NCI-H748 treated with DMSO at 0.1 percent for 48 hours (cell line): Measurements from ENCODE around the gene ZNF417.
A peak's percentile ranks its signal among the peaks of the same experiment; 100 is the strongest.
"Not testable (repeated sequence)": the region's sequence is repeated elsewhere in the genome, so short reads cannot be mapped to it uniquely, and the experiment has no call there.

ENCODE experiments used
- DNase-seq: peaks from one replicate; lab custom pipeline; 2025; lab: John Stamatoyannopoulos, UW

Gene ZNF417

DNA sequence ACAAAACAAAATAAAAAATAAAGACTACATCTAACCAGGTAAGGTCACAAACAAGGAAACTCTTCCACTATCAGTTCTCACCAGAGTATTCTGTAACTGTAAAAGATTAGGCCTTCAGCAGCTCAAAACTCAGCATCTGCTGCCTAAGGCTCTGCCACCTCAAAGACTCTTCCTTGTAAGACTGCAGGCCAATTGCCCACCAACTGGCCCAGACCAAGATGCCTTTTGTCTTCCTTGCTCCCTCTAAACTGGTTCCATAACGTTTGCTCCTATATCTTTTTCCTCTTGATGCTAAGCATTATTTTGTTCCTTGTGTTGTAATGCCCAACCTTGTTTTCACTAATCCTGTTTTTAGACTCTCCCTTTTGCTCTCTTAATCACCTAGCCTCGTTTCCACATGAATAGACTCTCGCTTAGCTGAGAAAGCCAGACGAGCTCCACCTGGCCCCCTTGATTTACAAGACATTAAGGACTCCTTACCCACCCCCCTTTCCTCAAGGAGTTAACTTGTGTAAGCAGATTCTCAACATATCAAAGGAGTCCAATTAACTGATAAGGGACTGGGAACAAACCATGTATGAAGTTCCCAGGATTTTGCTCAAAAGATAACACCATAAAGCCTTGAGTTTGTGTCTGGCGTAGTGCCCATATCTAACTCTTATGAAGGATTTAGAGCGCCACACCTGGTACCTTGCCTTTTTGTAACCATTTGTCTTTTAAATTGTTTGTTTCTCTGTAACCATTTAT is 29.0 kb downstream of the ZNF417 start:
- DNase-seq, result peak; percentile 20

DNA sequence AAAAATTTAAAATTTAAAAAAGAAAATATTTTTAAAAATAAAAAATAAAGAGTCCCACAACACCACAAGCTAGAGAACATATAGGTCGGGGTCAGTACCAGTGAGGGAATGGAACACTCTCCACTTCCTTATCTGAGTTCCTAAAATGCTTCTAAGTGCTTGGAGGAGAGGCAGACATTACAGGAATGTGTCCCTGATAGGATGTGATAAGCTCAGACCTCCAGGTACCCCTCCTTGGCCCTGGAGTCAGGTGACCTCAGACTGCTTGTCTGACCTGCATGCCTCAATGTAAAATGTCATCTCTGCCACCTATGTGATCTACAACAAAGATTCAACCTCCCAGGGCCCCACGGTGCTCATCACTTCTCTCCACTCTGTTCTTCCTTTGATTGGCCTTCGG is 30.3 kb downstream of the ZNF417 start:
- no peak for DNase-seq

DNA sequence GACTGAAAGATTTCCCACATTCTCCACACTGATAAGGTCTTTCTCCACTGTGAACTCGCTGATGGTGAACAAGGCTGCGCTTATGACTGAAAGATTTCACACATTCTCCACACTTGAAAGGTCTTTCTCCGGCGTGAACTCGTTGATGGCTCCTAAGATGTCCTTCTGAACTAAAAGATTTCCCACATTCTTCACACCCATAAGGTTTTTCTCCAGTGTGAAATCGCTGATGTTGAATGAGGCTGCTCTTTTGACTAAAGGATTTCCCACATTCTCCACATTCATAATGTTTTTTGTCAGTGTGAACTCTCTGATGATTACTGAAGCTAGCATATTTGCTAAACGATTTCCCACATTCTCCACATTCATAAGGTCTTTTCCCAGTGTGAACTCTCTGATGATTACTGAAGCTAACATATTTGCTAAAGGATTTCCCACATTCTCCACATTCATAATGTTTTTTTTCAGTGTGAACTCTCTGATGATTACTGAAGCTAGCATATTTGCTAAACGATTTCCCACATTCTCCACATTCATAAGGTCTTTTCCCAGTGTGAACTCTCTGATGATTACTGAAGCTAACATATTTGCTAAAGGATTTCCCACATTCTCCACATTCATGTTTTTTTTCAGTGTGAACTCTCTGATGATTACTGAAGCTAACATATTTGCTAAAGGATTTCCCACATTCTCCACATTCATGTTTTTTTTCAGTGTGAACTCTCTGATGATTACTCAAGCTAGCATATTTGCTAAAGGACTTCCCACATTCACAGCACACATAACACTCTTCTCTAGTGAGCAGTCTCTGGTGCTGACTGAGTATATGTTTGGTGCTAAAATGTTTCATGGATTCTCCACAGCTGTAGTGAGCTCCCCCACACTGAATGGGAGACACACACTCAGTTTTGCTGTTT is 42.3 kb downstream of the ZNF417 start:
- DNase-seq, result not testable (repeated sequence)

DNA sequence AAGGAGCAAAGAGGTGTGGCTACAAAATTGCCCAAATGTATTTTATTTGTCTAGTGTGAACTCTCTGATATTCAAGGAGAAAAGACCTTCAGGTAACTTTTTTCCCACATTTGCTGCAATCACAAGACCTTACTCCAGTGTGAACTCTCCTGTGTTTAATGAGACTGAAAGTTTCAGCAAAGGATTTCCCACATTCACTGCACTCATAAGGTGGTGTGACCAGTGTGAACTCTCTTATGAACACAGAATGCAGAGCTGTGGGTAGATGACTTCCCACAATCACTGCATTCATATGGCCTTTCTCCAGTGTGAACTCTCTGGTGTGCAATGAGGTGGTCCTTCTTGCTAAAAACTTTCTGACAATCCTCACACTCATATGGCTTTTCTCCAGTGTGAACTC is 43.9 kb downstream of the ZNF417 start:
- DNase-seq, result no peak

DNA sequence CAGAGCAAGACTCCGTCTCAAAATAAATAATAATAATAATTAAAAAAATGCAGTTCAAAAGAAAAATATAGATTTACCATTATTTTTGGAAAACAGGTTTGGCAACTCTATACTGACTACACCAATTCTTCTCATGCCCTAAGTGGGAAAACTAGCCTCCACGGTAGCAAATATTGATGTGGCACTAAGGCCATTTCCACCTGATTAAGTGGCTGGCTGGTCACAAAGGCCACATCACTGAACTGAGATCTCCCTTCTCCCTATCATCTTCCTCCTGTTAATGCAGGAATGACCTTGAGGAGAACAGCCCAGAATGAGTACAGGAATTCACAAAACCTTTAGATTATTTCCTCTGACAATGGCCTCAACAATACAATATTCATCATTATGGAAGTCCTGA is 46.2 kb downstream of the ZNF417 start:
- no peak for DNase-seq

DNA sequence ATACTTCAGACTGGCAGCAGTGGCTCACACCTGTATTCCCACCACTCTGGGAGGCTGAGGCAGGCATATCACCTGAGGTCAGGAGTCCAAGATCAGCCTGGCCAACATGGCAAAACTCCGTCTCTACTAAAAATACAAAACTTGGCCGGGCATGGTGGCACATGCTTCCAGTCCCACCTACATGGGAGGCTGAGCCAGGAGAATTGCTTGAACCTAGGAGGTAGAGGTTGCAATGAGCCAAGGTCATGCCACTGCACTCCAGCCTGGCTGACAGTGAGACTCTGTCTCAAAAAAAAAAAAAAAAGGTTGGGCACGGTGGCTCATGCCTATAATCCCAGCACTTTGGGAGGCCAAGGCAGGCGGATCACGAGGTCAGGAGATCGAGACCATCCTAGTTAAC is 46.7 kb downstream of the ZNF417 start:
- DNase-seq, result not testable (repeated sequence)

DNA sequence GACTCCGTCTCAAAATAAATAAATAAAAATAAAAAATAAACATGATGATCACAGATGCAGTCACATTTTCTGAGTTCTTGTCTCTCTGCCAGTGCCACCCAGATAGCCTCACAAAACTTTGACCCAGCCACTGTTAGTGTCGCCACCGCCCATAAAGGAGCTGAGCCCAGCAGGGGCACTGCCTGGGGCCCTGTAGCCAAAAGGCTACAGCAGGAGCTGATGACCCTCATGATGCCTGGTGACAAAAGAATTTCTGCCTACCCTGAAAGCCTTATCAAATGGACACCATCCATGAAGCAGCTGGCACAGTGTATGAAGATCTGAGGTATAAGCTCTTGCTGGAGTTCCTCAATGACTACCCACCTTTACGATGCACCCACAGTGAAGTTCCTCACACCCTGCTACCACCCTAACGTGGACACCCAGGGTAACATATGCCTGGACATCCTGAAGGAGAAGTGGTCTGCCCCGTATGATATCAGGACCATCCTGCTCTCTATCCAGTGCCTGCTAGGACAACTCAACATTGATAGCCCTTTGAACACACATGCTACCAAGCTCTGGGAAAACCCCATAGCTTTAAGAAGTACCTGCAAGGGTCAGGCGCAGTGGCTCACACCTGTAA is 48.4 kb downstream of the ZNF417 start:
- DNase-seq, result no peak
